ENCODE measurements around the gene RBM19.
A peak's percentile ranks its signal among the peaks of the same experiment; 100 is the strongest.

RBM19 gene

GRCh38 chr12:113863455-113863845, 102.7 kb downstream of the RBM19 start:
- TF ChIP-seq CTCF (conservative IDR thresholded peaks at IDR 0.05; ENCODE audit: low read length), result no peak
- no peak overlapping the region for H3K4me3 ChIP-seq (ENCODE audit: low read length)
- DNase-seq (ENCODE audit: low read depth), result no peak

DNA sequence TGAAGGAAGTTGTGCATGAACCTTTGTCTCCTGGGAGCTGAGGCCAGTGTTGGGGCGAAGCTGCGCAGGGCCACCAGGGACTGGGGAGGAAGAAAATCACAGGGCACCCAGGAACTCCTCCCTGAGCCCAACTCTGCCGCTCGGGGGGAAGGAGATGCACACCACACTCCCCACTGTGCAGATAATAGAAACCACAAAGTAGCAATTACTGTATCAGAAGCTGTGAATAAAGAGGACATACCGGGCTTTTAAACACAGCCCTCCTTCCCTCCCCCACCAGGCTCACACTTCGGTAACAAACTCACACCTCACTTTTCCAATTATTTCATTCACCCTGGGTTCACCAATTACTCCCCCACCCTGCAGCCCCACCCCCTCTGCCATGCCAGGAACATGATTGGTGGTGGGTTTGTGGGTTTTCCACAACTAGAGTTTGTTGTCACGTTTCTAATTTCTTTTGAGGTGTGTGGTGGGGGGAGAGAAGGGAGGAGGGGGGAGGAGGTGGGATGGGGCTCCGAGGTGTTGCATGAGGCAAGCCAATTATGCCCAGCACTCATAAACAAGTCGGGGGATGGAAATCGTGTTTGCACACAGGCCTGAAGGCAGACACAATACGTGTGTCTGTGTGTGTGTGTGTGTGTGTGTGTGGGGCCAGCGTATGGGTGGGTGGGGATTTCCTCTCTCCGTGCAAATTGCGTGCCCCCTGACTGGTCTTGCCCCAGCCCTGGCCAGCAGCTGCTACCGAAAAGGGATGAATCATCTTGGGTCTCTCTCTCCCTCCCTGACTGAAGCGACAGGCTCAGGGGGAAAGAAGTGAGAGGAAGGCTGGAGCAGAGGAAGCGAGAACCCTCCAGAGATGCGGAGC, 103.3 kb downstream of the RBM19 start:
- peak; percentile 74 for DNase-seq (ENCODE audit: low read depth)
- TF ChIP-seq CTCF (conservative IDR thresholded peaks at IDR 0.05; ENCODE audit: low read length), result no peak
- no peak overlapping the region for H3K4me3 ChIP-seq (ENCODE audit: low read length)

DNA sequence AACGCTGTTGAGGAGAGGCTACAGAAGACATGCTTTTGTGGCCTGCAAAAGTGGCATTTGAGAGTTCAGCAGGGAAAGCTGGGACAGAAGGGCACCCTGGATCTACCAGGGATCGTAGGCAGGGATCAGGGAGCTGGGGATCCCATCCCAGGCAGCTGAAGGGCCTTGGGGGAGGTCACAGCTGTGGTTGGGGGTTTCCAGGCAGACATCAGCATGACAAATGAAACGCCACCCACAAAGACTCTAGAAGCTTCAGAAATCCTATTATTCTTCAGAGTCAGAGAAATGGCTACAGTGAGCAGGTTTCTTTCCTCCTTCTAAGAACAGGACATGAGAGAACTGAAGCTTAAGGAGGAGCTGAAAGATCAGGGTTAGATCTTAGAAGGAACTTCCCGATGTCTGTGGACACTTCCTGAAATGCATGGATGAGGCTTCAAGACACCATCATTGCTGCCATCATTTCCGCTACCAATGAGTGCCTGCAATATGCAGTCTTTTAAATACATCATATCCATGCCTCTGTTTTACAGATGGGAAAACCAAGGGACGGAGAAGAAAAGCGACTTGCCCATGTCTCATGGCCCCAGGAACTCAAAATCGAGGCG, 104.3 kb downstream of the RBM19 start:
- no peak overlapping the region for H3K4me3 ChIP-seq (ENCODE audit: low read length)
- no peak for TF ChIP-seq CTCF (conservative IDR thresholded peaks at IDR 0.05; ENCODE audit: low read length)
- no peak for DNase-seq (ENCODE audit: low read depth)

- no peak for TF ChIP-seq CTCF (conservative IDR thresholded peaks at IDR 0.05; ENCODE audit: low read length)
- DNase-seq (ENCODE audit: low read depth), result peak; percentile 87
- H3K4me3 ChIP-seq (ENCODE audit: low read length), result no peak overlapping the region
These were observed 105.2 kb downstream of the RBM19 start for GRCh38 chr12:113860950-113861349.

DNA sequence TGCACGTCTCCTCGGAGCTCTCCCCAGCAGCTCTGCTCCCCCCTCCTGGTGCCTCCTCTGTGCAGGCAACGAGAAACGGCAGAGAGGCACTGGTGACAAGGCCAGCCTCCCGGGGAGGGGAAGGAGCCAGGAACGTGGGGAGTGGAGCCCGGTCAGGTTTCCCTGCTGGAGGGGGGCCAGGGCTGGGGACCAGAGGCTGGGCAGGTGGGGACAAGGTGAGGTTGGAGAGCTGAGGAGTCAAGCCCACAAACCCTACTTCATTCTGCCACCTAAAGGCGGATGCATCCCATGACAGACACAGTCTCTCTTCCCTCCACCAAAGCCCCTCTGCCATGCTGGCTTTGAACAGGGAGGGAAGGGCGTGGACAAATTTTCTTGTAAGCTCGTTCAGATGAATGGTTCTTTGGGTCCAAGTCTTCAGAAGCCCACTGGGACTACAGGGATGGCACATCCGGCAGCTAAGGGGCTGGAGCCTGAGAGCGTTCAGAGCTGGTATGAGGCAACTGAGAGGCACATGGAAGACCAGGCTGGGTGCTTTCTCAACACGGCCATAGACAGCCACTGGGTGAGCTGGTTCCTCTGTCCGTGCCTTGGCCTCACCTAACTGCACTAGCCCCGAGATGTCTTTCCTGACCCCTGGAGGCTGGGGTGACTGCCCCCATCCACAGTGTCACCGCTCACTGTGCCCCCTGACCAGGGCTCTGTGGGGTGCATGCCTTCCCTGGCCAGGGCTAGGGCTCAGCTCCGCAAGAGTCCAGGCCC, 105.9 kb downstream of the RBM19 start:
- no peak overlapping the region for H3K4me3 ChIP-seq (ENCODE audit: low read length)
- no peak for DNase-seq (ENCODE audit: low read depth)
- TF ChIP-seq CTCF (conservative IDR thresholded peaks at IDR 0.05; ENCODE audit: low read length), result no peak

GRCh38 chr12:113858841-113859386, 107.2 kb downstream of the RBM19 start:
- no peak for DNase-seq (ENCODE audit: low read depth)
- H3K4me3 ChIP-seq (ENCODE audit: low read length), result no peak overlapping the region
- no peak for TF ChIP-seq CTCF (conservative IDR thresholded peaks at IDR 0.05; ENCODE audit: low read length)

Data from AG10803 (cell line).